A673 (cell line): ENCODE measurements around the gene HTR3E. TPM values are rescaled to one million over a fixed set of nuclear protein-coding genes. Genes with fewer than 3 reads are reported as not detected.

Experiments used
- BruUV-seq: library from RNA; stranded (reverse); fragments of 400-500 nt; replicated peaks from 2 replicates; lab custom pipeline; 2021; lab: Mats Ljungman, UMichigan
- CTCF ChIA-PET: fragments of 300-600 bp; sonication (Branson Sonifier 250); formaldehyde crosslinking; loops from one replicate; lab custom pipeline; 2022; ENCODE audit warnings: antibody characterized with exemption; lab: Charles Lee
- POLR2A ChIA-PET: fragments of 300-600 bp; sonication (Branson Sonifier 250); formaldehyde crosslinking; loops from one replicate; lab custom pipeline; 2022; ENCODE audit warnings: antibody characterized with exemption; ENCODE audit not compliant: low non-redundant PET; lab: Charles Lee
- DNase-seq: peaks from one replicate; pipeline ENCODE4 v3.0.0-alpha.2; 2015; ENCODE audit warnings: low spot score
- H3K27ac ChIP-seq: fragments of 200-600 bp; sonication (generic); 2 replicates; pipeline ENCODE4 v1.5.1; 2016; ENCODE audit warnings: mixed run types, low read depth, mild to moderate bottlenecking, mixed read lengths, antibody characterized with exemption, low read length; ENCODE audit not compliant: poor library complexity, severe bottlenecking
- H3K27me3 ChIP-seq: fragments of 200-600 bp; sonication (generic); replicated peaks from 2 replicates; pipeline ENCODE4 v1.6.1; 2017; ENCODE audit warnings: mixed run types, low read depth, mild to moderate bottlenecking, mixed read lengths, antibody characterized with exemption, low read length; ENCODE audit not compliant: insufficient read depth, poor library complexity
- H3K36me3 ChIP-seq: fragments of 200-600 bp; sonication (generic); 2 replicates; pipeline ENCODE4 v1.6.1; 2016; ENCODE audit warnings: mixed run types, mild to moderate bottlenecking, mixed read lengths, antibody characterized with exemption, low read length; ENCODE audit not compliant: insufficient read depth, poor library complexity, severe bottlenecking
- H3K4me1 ChIP-seq: fragments of 200-600 bp; sonication (generic); 2 replicates; pipeline ENCODE4 v1.6.1; 2017; ENCODE audit warnings: mixed run types, mild to moderate bottlenecking, mixed read lengths, antibody characterized with exemption, low read length; ENCODE audit not compliant: insufficient read depth, poor library complexity, severe bottlenecking
- H3K4me3 ChIP-seq: fragments of 200-600 bp; sonication (generic); 2 replicates; pipeline ENCODE4 v1.5.1; 2016; ENCODE audit warnings: low read depth, mixed run types, mild to moderate bottlenecking, mixed read lengths, low read length; ENCODE audit not compliant: poor library complexity, severe bottlenecking
- H3K9me3 ChIP-seq: fragments of 200-600 bp; sonication (generic); 2 replicates; pipeline ENCODE4 v1.6.1; 2016; ENCODE audit warnings: mixed run types, low read depth, mild to moderate bottlenecking, mixed read lengths, antibody characterized with exemption, low read length; ENCODE audit not compliant: poor library complexity, severe bottlenecking
- CTCF ChIP-seq: fragments of 300-800, 200-600 bp; sonication (generic); conservative IDR thresholded peaks from 2 replicates; pipeline ENCODE4 v1.5.1; 2017; ENCODE audit warnings: low read depth, mild to moderate bottlenecking, antibody characterized with exemption, low read length, moderate library complexity, mixed read lengths
- EZH2 ChIP-seq: fragments of 200-600 bp; sonication (generic); IDR thresholded peaks from 2 replicates; pipeline ENCODE4 v1.6.1; 2017; ENCODE audit warnings: borderline replicate concordance, low read depth, mild to moderate bottlenecking, mixed read lengths, antibody characterized with exemption, low read length; ENCODE audit not compliant: poor library complexity, severe bottlenecking
- intact Hi-C: fragments of 100-400 bp; cut with micrococcal nuclease; formaldehyde crosslinking; loops from one replicate; pipeline ENCODE4 v1.10.0; 2022; ENCODE audit not compliant: unreplicated experiment
- total RNA-seq: library from RNA; stranded (reverse); gene quantifications from 2 replicates; pipeline ENCODE4 v1.2.3, GENCODE V29; 2021

HTR3E gene
- total RNA-seq, 1 experiment from 2014 or later = not detected

DNA sequence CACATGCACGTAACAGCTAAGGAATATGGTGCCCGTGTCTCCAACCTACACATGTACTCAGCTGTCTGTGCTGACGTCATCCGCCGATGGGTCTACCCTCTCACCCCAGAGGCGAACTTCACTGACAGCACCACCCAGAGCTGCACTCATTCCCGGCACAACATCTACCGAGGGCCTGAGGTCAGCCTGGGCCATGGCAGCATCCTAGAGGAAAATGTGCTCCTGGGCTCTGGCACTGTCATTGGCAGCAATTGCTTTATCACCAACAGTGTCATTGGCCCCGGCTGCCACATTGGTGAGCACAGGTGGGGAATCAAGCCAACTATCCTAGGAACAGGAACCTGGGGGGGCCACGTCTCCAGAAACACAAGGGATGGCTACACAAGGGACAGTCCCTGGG lies 43.6 kb downstream of the HTR3E start:
- CTCF ChIA-PET = no interaction called here
- Histone ChIP-seq H3K27ac (no peak overlapping the region), H3K4me3 (no peak overlapping the region), H3K27me3 (no peaks in the 10 kb centered on the region), H3K9me3 (no peaks in the 10 kb centered on the region), H3K36me3 (peaks cover 55% of the 10 kb centered on the region), H3K4me1 (peaks cover 9% of the 10 kb centered on the region)
- no peak for TF ChIP-seq CTCF
- no peak for TF ChIP-seq EZH2
- intact Hi-C loops = no loop called here
- no TSS peak for BruUV-seq
- DNase-seq = no peak
- POLR2A ChIA-PET = no interaction called here

DNA sequence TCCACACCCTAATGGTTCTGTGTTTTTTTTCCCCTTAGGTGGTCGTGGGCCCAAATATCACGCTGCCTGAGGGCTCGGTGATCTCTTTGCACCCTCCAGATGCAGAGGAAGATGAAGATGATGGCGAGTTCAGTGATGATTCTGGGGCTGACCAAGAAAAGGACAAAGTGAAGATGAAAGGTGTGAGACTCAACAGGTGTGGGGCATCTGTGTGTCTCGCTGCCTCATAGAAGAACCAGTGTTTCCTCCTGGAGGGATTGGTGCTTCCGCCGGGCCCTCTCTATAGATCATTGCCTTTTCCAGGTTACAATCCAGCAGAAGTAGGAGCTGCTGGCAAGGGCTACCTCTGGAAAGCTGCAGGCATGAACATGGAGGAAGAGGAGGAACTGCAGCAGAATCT lies 45.3 kb downstream of the HTR3E start:
- Histone ChIP-seq H3K4me3 (no peak overlapping the region), H3K4me1 (no peaks in the 10 kb centered on the region), H3K9me3 (no peaks in the 10 kb centered on the region), H3K27me3 (no peaks in the 10 kb centered on the region), H3K36me3 (peaks cover 62% of the 10 kb centered on the region), H3K27ac (no peak overlapping the region)
- TF ChIP-seq EZH2 (no peak), CTCF (no peak)
- POLR2A ChIA-PET = no interaction called here
- intact Hi-C loops = no loop called here
- BruUV-seq = no TSS peak
- no peak for DNase-seq
- CTCF ChIA-PET = no interaction called here

- no peak overlapping the region for H3K4me3 ChIP-seq
- H3K9me3 ChIP-seq = no peaks in the 10 kb centered on the region
- no peaks in the 10 kb centered on the region for H3K27me3 ChIP-seq
- intact Hi-C loops = no loop called here
- TF ChIP-seq EZH2 = no peak
- TF ChIP-seq CTCF = no peak
- CTCF ChIA-PET = no interaction called here
- POLR2A ChIA-PET = no interaction called here
- peaks cover 62% of the 10 kb centered on the region for H3K36me3 ChIP-seq
- no peaks in the 10 kb centered on the region for H3K4me1 ChIP-seq
- DNase-seq = no peak
- H3K27ac ChIP-seq = no peak overlapping the region
- BruUV-seq = no TSS peak
Observed at GRCh38 chr3:184143327-184143726, 46.5 kb downstream of the HTR3E start.
